CMK (cell line): ENCODE measurements around the gene IDE.
"Not testable (repeated sequence)": the region's sequence is repeated elsewhere in the genome, so short reads cannot be mapped to it uniquely, and the experiment has no call there.

Experiments used
- DNase-seq: peaks from one replicate; pipeline ENCODE4 v3.0.0-alpha.2; 2010; ENCODE audit warnings: low read depth

Gene IDE

GRCh38 chr10:92419740-92420545, 153.9 kb downstream of the IDE start:
- no peak for DNase-seq

- DNase-seq, result no peak
Measured at GRCh38 chr10:92418891-92419290, 155.0 kb downstream of the IDE start.

- no peak for DNase-seq
Measured at GRCh38 chr10:92418221-92418620, 155.7 kb downstream of the IDE start.

GRCh38 chr10:92413519-92413918, 160.4 kb downstream of the IDE start:
- DNase-seq, result no peak

- no peak for DNase-seq
Measured at GRCh38 chr10:92413011-92413410, 160.9 kb downstream of the IDE start.

GRCh38 chr10:92411406-92411805, 162.5 kb downstream of the IDE start:
- DNase-seq, result no peak

GRCh38 chr10:92410501-92410900, 163.4 kb downstream of the IDE start:
- no peak for DNase-seq

GRCh38 chr10:92408017-92408361, 165.9 kb downstream of the IDE start:
- no peak for DNase-seq

GRCh38 chr10:92407305-92408016, 166.4 kb downstream of the IDE start:
- no peak for DNase-seq

GRCh38 chr10:92405419-92405924, 168.4 kb downstream of the IDE start:
- DNase-seq, result no peak

GRCh38 chr10:92404612-92405418, 169.1 kb downstream of the IDE start:
- DNase-seq, result no peak

- DNase-seq, result not testable (repeated sequence)
Measured at GRCh38 chr10:92402234-92402633, 171.7 kb downstream of the IDE start.
